Psoas muscle (tissue), 8 donors: ENCODE results near the gene PALM3. TPM values are rescaled to one million over a fixed set of nuclear protein-coding genes. Genes with fewer than 3 reads are reported as not detected.

Source experiments
- ATAC-seq, 4 donors: fragments of 200-7000 bp; cut with Tn5 transposase; one replicate each; pipeline ENCODE4 v1.9.1; 2020; ENCODE audit warnings: moderate library complexity in 3 of 4, mild to moderate bottlenecking in 2 of 4
- DNase-seq, 2 donors: peaks; one replicate each; pipeline ENCODE4 v3.0.0-alpha.2; 2020
- H3K27ac ChIP-seq: fragments of 200-600 bp; one replicate; pipeline ENCODE4 v1.8.0; 2022
- H3K27me3 ChIP-seq, 3 donors: fragments of 200-600 bp in 1 of 3; one replicate each; pipeline versions ENCODE4 v1.6.1 to v1.8.0; 2013 to 2022; ENCODE audit warnings: low read length in 2 of 3, mild to moderate bottlenecking in 2 of 3, moderate library complexity in 1 of 3; ENCODE audit not compliant: insufficient read depth in 3 of 3
- H3K36me3 ChIP-seq, 2 donors: fragments of 200-600 bp in 1 of 2; one replicate each; pipeline versions ENCODE4 v1.6.1 to v1.8.0; 2013 to 2022; ENCODE audit warnings: low read depth in 1 of 2, mild to moderate bottlenecking in 1 of 2, moderate library complexity in 1 of 2; ENCODE audit not compliant: insufficient read depth in 1 of 2
- H3K4me1 ChIP-seq: fragments of 200-600 bp; one replicate; pipeline ENCODE4 v1.8.0; 2022
- H3K4me3 ChIP-seq: fragments of 200-600 bp; one replicate; pipeline ENCODE4 v1.8.0; 2022; ENCODE audit warnings: mild to moderate bottlenecking
- H3K9me3 ChIP-seq: fragments of 200-600 bp; one replicate; pipeline ENCODE4 v1.8.0; 2022
- CTCF ChIP-seq: fragments of 200-600 bp; IDR thresholded peaks from one replicate; pipeline ENCODE4 v1.8.0; 2022; ENCODE audit warnings: antibody characterized with exemption
- WGBS, 3 donors: extraction: QIAGEN DNeasy Blood & Tissue Kit; methylation state at CpG; one replicate each; pipeline versions ENCODE4 v1.1.6 to v1.1.7; 2013; 5-methylcytosine and 5-hydroxymethylcytosine counted together
- intact Hi-C, 2 donors: fragments of 100-400 bp; cut with DNase I; formaldehyde crosslinking; loops; one replicate each; pipeline versions ENCODE4 v1.11.0 to v1.14.2; 2022
- polyA plus RNA-seq, 3 donors: library from polyadenylated mRNA; stranded (reverse); fragments of 200-250 nt; gene quantifications; one replicate each; pipeline ENCODE4 v1.2.3, GENCODE V29; 2013
- total RNA-seq, 4 donors: library from RNA; stranded (reverse); fragmentation: NEBNext Ultra II Directional in 2 of 4; extraction: Animal tissue kit (Norgen Biotek cat#: 25700) in 2 of 4; gene quantifications; one replicate each; pipeline versions ENCODE4 v1.2.1 to v1.2.4, GENCODE V29; 2021 to 2023
- donor health status: healthy with polysubstance abuse.
- donor health status: DM: no; HTN: no; CAD: no; lungs with moderate emphysema.
- donor health status: Bipolar disorder and iron deficiency.
- donor health status: healthy.
- donor health status: DM: yes; HTN: yes; CAD: no.
- donor health status: DM: no; HTN: no; CAD: no.
- donor health status: DM: no; HTN: no; CAD: no.
- donor health status: DM: yes; HTN: yes; CAD: no.

Gene PALM3
- total and polyA plus RNA-seq, 7 donors = 0.04 to 0.05 TPM; not detected in 5

GRCh38 chr19:14070268-14071050, 8.6 kb upstream of the PALM3 start:
- no peak for DNase-seq
- H3K9me3 ChIP-seq = no peaks in the 10 kb centered on the region
- TF ChIP-seq CTCF = no peak
- no peaks in the 10 kb centered on the region for H3K27me3 ChIP-seq
- no peak overlapping the region for H3K4me3 ChIP-seq
- no peak overlapping the region for H3K27ac ChIP-seq
- 89 to 92% (median 91%) methylated on average over 43 of the region's 43 CpGs for WGBS, 3 donors
- intact Hi-C loops = loop anchor here (5.0 to 10.0 kb wide), 3 partner anchors 63 to 296 kb away; partner anchors contain the start of genes C19orf53 (in 2 of the 2) and RFX1 (in 1 of the 2)
- no peaks in the 10 kb centered on the region for H3K36me3 ChIP-seq
- H3K4me1 ChIP-seq = peaks cover 17% of the 10 kb centered on the region
- ATAC-seq = no peak

DNA sequence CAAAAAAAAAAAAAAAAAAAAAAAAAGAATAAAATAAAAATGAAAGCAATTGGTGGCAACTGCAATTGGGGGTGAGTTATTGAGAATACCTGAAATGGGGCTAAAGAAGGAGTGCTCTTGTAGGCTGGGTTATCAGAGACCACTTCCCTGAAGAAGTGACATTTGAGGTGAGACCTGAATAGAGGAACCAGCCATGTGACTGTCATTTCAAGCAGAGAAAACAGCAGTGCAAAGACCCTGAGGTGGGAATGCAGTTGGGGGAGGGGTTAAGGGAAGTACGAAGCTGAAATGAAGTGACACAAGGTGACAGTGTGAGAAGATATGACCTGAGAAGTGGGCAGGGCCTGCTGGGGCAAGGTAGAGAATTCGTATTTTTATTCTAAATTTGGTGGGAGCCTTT, 4.3 kb upstream of the PALM3 start:
- H3K4me1 ChIP-seq = no peaks in the 10 kb centered on the region
- H3K27me3 ChIP-seq = peaks cover 0 to 4% (median 3%) of the 10 kb centered on the region in 3 donors
- 62 to 66% (median 64%) methylated on average over 2 of the region's 2 CpGs for WGBS, 3 donors
- intact Hi-C loops = no loop called here
- no peaks in the 10 kb centered on the region for H3K36me3 ChIP-seq
- no peak overlapping the region for H3K4me3 ChIP-seq
- no peak for DNase-seq
- TF ChIP-seq CTCF = no peak
- no peaks in the 10 kb centered on the region for H3K9me3 ChIP-seq
- no peak for ATAC-seq
- no peak overlapping the region for H3K27ac ChIP-seq

DNA sequence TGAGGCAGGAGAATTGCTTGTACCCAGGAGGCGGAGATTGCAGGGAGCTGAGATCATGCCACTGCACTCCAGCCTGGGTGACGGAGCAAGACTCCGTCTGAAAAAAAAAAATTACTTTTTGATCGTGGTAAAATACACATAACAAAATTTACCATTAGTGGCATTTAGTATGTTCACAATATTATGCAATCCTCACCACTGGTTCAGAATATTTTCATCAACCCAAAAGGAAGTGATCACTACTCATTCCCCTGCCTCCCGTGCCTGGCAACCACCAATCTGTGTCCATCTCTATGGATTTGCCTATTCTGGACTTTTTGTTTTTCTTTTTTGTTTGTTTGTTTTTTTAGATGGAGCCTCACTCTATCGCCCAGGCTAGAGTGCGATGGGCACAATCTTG, 1.2 kb upstream of the PALM3 start:
- H3K27me3 ChIP-seq = peaks cover 0 to 30% (median 10%) of the 10 kb centered on the region in 3 donors
- 71 to 79% (median 74%) methylated on average over 7 of the region's 7 CpGs for WGBS, 3 donors
- no peak for ATAC-seq
- no peak overlapping the region for H3K4me3 ChIP-seq
- no peak for TF ChIP-seq CTCF
- no peak for DNase-seq
- H3K9me3 ChIP-seq = no peaks in the 10 kb centered on the region
- intact Hi-C loops = no loop called here
- H3K4me1 ChIP-seq = no peaks in the 10 kb centered on the region
- H3K36me3 ChIP-seq = no peaks in the 10 kb centered on the region
- H3K27ac ChIP-seq = no peak overlapping the region

- Histone ChIP-seq H3K27ac (no peak overlapping the region), H3K36me3 (no peaks in the 10 kb centered on the region), H3K4me1 (no peaks in the 10 kb centered on the region), H3K4me3 (no peak overlapping the region), H3K27me3 (peaks cover 0 to 36% (median 14%) of the 10 kb centered on the region in 3 donors), H3K9me3 (no peaks in the 10 kb centered on the region)
- 80 to 88% (median 81%) methylated on average over 5 of the region's 5 CpGs for WGBS, 3 donors
- DNase-seq (no peak), ATAC-seq (no peak)
- TF ChIP-seq CTCF = no peak
- intact Hi-C loops = no loop called here
Measured at GRCh38 chr19:14062558-14062855, 631 bp upstream of the PALM3 start.
